H9 (cell line): Measurements from ENCODE around the gene ZNF534. TPM values are rescaled to one million over a fixed set of nuclear protein-coding genes. Genes with fewer than 3 reads are reported as not detected.

Experiments
- DNase-seq: peaks from one replicate; pipeline ENCODE4 v3.0.0-alpha.2; 2017
- H2AFZ ChIP-seq: one replicate; pipeline ENCODE4 v1.6.1; 2013; ENCODE audit warnings: mild to moderate bottlenecking, low read length, control low read depth, moderate library complexity
- H2AK5ac ChIP-seq: 2 replicates; pipeline ENCODE4 v1.6.1; 2013; ENCODE audit warnings: low read length, control low read depth, mixed read lengths; ENCODE audit not compliant: insufficient read length
- H2BK120ac ChIP-seq: one replicate; pipeline ENCODE4 v1.6.1; 2013; ENCODE audit warnings: low read depth, mild to moderate bottlenecking, low read length, control low read depth, inconsistent platforms; ENCODE audit not compliant: poor library complexity, severe bottlenecking
- H2BK12ac ChIP-seq: 2 replicates; pipeline ENCODE4 v1.6.1; 2013; ENCODE audit warnings: low read length, control low read depth, mixed read lengths, low read depth; ENCODE audit not compliant: insufficient read length
- H2BK15ac ChIP-seq: 2 replicates; pipeline ENCODE4 v1.6.1; 2013; ENCODE audit warnings: low read depth, low read length, control low read depth
- H2BK20ac ChIP-seq: one replicate; pipeline ENCODE4 v1.6.1; 2013; ENCODE audit warnings: low read depth, mild to moderate bottlenecking, low read length, control low read depth, inconsistent platforms; ENCODE audit not compliant: poor library complexity, severe bottlenecking
- H2BK5ac ChIP-seq: 2 replicates; pipeline ENCODE4 v1.6.1; 2013; ENCODE audit warnings: low read length, control low read depth, mixed read lengths; ENCODE audit not compliant: insufficient read length
- H3K14ac ChIP-seq: 2 replicates; pipeline ENCODE4 v1.6.1; 2013; ENCODE audit warnings: low read length, control low read depth; ENCODE audit not compliant: insufficient read depth
- H3K18ac ChIP-seq: 2 replicates; pipeline ENCODE4 v1.6.1; 2013; ENCODE audit warnings: low read depth, mild to moderate bottlenecking, mixed read lengths, low read length, control low read depth; ENCODE audit not compliant: insufficient read length
- H3K23ac ChIP-seq: 2 replicates; pipeline ENCODE4 v1.6.1; 2013; ENCODE audit warnings: low read length, control low read depth, mixed read lengths, low read depth; ENCODE audit not compliant: insufficient read length
- H3K23me2 ChIP-seq: 2 replicates; pipeline ENCODE4 v1.6.1; 2013; ENCODE audit warnings: low read depth, mild to moderate bottlenecking, mixed read lengths, low read length, control low read depth; ENCODE audit not compliant: insufficient read length, poor library complexity, severe bottlenecking
- H3K27ac ChIP-seq: 2 replicates; pipeline ENCODE4 v1.5.1; 2013; ENCODE audit warnings: low read length, control low read depth, mixed read lengths, low read depth; ENCODE audit not compliant: insufficient read length
- H3K27me3 ChIP-seq: 2 replicates; pipeline ENCODE4 v1.6.1; 2013; ENCODE audit warnings: low read length, control low read depth, inconsistent platforms; ENCODE audit not compliant: insufficient read depth
- H3K4ac ChIP-seq: 2 replicates; pipeline ENCODE4 v1.6.1; 2013; ENCODE audit warnings: low read depth, mild to moderate bottlenecking, control low read depth, inconsistent platforms, low read length, moderate library complexity
- H3K4me1 ChIP-seq: 2 replicates; pipeline ENCODE4 v1.6.1; 2013; ENCODE audit warnings: low read length, control low read depth, inconsistent platforms; ENCODE audit not compliant: insufficient read depth
- H3K4me2 ChIP-seq: 2 replicates; pipeline ENCODE4 v1.6.1; 2013; ENCODE audit warnings: low read length, control low read depth, mixed read lengths; ENCODE audit not compliant: insufficient read length, insufficient read depth
- H3K56ac ChIP-seq: 2 replicates; pipeline ENCODE4 v1.6.1; 2013; ENCODE audit warnings: low read depth, mild to moderate bottlenecking, mixed read lengths, low read length, control low read depth; ENCODE audit not compliant: insufficient read length
- H3K79me1 ChIP-seq: 2 replicates; pipeline ENCODE4 v1.6.1; 2013; ENCODE audit warnings: low read depth, mild to moderate bottlenecking, moderate library complexity, low read length, control low read depth, inconsistent platforms; ENCODE audit not compliant: insufficient read depth, poor library complexity, severe bottlenecking
- H3K79me2 ChIP-seq: 2 replicates; pipeline ENCODE4 v1.6.1; 2013; ENCODE audit warnings: low read length, control low read depth, inconsistent platforms; ENCODE audit not compliant: insufficient read depth
- H3K9ac ChIP-seq: 2 replicates; pipeline ENCODE4 v1.6.1; 2013; ENCODE audit warnings: low read length, control low read depth, mixed read lengths; ENCODE audit not compliant: insufficient read length; ENCODE audit errors: extremely low read depth
- H3K9me3 ChIP-seq: one replicate; pipeline ENCODE4 v1.6.1; 2013; ENCODE audit warnings: low read depth, low read length, inconsistent platforms; ENCODE audit not compliant: control insufficient read depth
- H3T11ph ChIP-seq: one replicate; pipeline ENCODE4 v1.6.1; 2013; ENCODE audit warnings: mild to moderate bottlenecking, low read length, control low read depth, inconsistent platforms
- H4K20me1 ChIP-seq: one replicate; pipeline ENCODE4 v1.6.1; 2013; ENCODE audit not compliant: control insufficient read depth, insufficient read length, insufficient read depth
- H4K5ac ChIP-seq: 2 replicates; pipeline ENCODE4 v1.6.1; 2013; ENCODE audit warnings: low read depth, mild to moderate bottlenecking, mixed read lengths, low read length, control low read depth; ENCODE audit not compliant: insufficient read length
- H4K8ac ChIP-seq: replicated peaks from 2 replicates; pipeline ENCODE4 v1.6.1; 2013; ENCODE audit warnings: low read length, control low read depth, mixed read lengths, low read depth; ENCODE audit not compliant: insufficient read length
- H4K91ac ChIP-seq: 2 replicates; pipeline ENCODE4 v1.6.1; 2013; ENCODE audit warnings: low read depth, mild to moderate bottlenecking, moderate library complexity, mixed read lengths, low read length, control low read depth; ENCODE audit not compliant: insufficient read length
- H3K27ac Mint-ChIP-seq, 3 experiments: 2 replicates in 2 of 3; 3 replicates in 1 of 3; pipeline ENCODE4 v1.8.0; 2020 to 2021; ENCODE audit warnings: mixed read lengths in 3 of 3, mild to moderate bottlenecking in 1 of 3, moderate library complexity in 1 of 3
- H3K27me3 Mint-ChIP-seq: 2 replicates; pipeline ENCODE4 v1.8.0; 2021; ENCODE audit warnings: low read depth, mild to moderate bottlenecking, moderate library complexity, mixed read lengths
- H3K36me3 Mint-ChIP-seq, 3 experiments: 2 replicates in 2 of 3; 3 replicates in 1 of 3; pipeline ENCODE4 v1.8.0; 2020 to 2021; ENCODE audit warnings: low read depth in 3 of 3, mixed read lengths in 3 of 3; ENCODE audit not compliant: insufficient read depth in 1 of 3
- H3K4me1 Mint-ChIP-seq, 2 experiments: 2 replicates each; pipeline ENCODE4 v1.8.0; 2020; ENCODE audit warnings: mixed read lengths in 2 of 2
- H3K4me3 Mint-ChIP-seq, 2 experiments: 2 replicates in 1 of 2; 3 replicates in 1 of 2; pipeline ENCODE4 v1.8.0; 2020 to 2021; ENCODE audit warnings: mild to moderate bottlenecking in 2 of 2, mixed read lengths in 2 of 2, moderate library complexity in 1 of 2
- H3K9me3 Mint-ChIP-seq, 2 experiments: 2 replicates in 1 of 2; 3 replicates in 1 of 2; pipeline ENCODE4 v1.8.0; 2020; ENCODE audit warnings: mild to moderate bottlenecking in 2 of 2, mixed read lengths in 2 of 2, moderate library complexity in 1 of 2
- WGBS: extraction: QIAGEN DNeasy Blood & Tissue Kit; methylation state at CpG from one replicate; pipeline ENCODE4 v1.1.7; 2013; ENCODE audit warnings: missing lambda C conversion rate, low lambda C conversion rate, mixed read lengths; ENCODE audit not compliant: insufficient read length; ENCODE audit errors: extremely low coverage; 5-methylcytosine and 5-hydroxymethylcytosine counted together
- total RNA-seq: library from RNA; stranded (reverse); gene quantifications from 2 replicates; pipeline ENCODE4 v1.2.1, GENCODE V29; 2021
- TF ChIP-seq, protein P1 (sequence below): fragments of 200-600 bp; sonication (generic); conservative IDR thresholded peaks from 3 replicates; pipeline ENCODE4 v1.8.0; 2021; ENCODE audit warnings: antibody characterized with exemption, mild to moderate bottlenecking

Gene ZNF534
- total RNA-seq, 1 experiment from 2014 or later = not detected

GRCh38 chr19:52494518-52494917 is 65.6 kb downstream of the ZNF534 start:
- no peak overlapping the region for H3K18ac ChIP-seq
- Mint-ChIP-seq H3K27ac (no peak overlapping the region), H3K27me3 (peaks cover 68% of the 10 kb centered on the region), H3K9me3 (peaks cover 14 to 19% of the 10 kb centered on the region in 2 experiments), H3K36me3 (peaks cover 0 to 10% (median 4%) of the 10 kb centered on the region in 3 experiments; a peak in 4 of 7 replicates), H3K4me1 (peaks cover 9 to 16% of the 10 kb centered on the region in 2 experiments), H3K4me3 (no peak overlapping the region)
- no peak overlapping the region for H3K9ac ChIP-seq
- H4K5ac ChIP-seq = no peak overlapping the region
- no peak for DNase-seq
- no peak overlapping the region for H3K56ac ChIP-seq
- H3K79me2 ChIP-seq = no peaks in the 10 kb centered on the region
- no peak overlapping the region for H2BK12ac ChIP-seq
- H2BK120ac ChIP-seq = no peak overlapping the region
- H3K4ac ChIP-seq = no peak overlapping the region
- no peak overlapping the region for H2BK20ac ChIP-seq
- H3K27me3 ChIP-seq = peaks cover 3% of the 10 kb centered on the region; the same call in 1 of the 2 replicates
- no peaks in the 10 kb centered on the region for H3K4me1 ChIP-seq
- H3K14ac ChIP-seq = no peak overlapping the region
- no peak overlapping the region for H3K23ac ChIP-seq
- H2BK15ac ChIP-seq = no peak overlapping the region
- H2AK5ac ChIP-seq = no peak overlapping the region
- no peak overlapping the region for H3K27ac ChIP-seq
- no peak overlapping the region for H2AFZ ChIP-seq
- H4K20me1 ChIP-seq = no peaks in the 10 kb centered on the region
- H3K9me3 ChIP-seq = no peaks in the 10 kb centered on the region
- TF ChIP-seq, protein P1, sequence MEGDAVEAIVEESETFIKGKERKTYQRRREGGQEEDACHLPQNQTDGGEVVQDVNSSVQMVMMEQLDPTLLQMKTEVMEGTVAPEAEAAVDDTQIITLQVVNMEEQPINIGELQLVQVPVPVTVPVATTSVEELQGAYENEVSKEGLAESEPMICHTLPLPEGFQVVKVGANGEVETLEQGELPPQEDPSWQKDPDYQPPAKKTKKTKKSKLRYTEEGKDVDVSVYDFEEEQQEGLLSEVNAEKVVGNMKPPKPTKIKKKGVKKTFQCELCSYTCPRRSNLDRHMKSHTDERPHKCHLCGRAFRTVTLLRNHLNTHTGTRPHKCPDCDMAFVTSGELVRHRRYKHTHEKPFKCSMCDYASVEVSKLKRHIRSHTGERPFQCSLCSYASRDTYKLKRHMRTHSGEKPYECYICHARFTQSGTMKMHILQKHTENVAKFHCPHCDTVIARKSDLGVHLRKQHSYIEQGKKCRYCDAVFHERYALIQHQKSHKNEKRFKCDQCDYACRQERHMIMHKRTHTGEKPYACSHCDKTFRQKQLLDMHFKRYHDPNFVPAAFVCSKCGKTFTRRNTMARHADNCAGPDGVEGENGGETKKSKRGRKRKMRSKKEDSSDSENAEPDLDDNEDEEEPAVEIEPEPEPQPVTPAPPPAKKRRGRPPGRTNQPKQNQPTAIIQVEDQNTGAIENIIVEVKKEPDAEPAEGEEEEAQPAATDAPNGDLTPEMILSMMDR = no peak
- H3K23me2 ChIP-seq = peaks cover 8% of the 10 kb centered on the region
- H3K4me2 ChIP-seq = no peak overlapping the region
- no peak overlapping the region for H3T11ph ChIP-seq
- H2BK5ac ChIP-seq = no peak overlapping the region
- no peak overlapping the region for H4K8ac ChIP-seq
- H3K79me1 ChIP-seq = no peaks in the 10 kb centered on the region
- no CpG with 5 or more reads among the region's 3 CpGs for WGBS
- H4K91ac ChIP-seq = no peak overlapping the region
